ENCODE measurements around the gene CTNND2. TPM values are rescaled to one million over a fixed set of nuclear protein-coding genes. Genes with fewer than 3 reads are reported as not detected.

The CTNND2 gene
- total RNA-seq, 1 experiment from 2014 or later, result 7.0 TPM

DNA sequence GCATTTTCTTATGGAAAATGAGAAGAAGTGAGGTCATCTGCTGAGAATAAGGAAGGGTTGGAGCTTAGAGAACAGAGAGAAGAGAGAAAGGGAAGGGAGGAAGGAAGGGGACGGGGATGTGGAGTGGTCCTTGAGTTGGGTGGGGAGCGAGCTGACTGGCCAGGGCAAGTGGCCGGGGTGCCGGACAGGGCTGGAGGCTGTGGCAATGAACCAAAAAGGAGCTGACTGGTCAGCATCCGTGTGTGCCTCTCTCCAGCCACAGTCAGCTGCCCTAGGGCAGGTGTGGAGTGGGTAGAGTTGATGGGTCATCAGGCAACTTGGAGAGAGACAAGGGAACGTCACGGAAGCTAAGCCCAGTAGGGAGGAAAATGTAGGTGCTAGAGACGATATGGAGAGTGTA, 908.4 kb downstream of the CTNND2 start:
- Mint-ChIP-seq H3K4me1 (peaks cover 7 to 12% of the 10 kb centered on the region in 2 experiments), H3K9me3 (peaks cover 0 to 3% of the 10 kb centered on the region in 2 experiments; a peak in 2 of 5 replicates), H3K27ac (no peak overlapping the region; a peak in 1 of 7 replicates), H3K27me3 (ENCODE audit: low read depth) (peaks cover 9% of the 10 kb centered on the region), H3K36me3 (ENCODE audit: insufficient read depth in 1 of 3, low read depth in 3 of 3) (0 out of 7 replicates have a peak, but pooled peaks cover 0 to 6% (median 0%) of the 10 kb centered on the region in 3 experiments), H3K4me3 (no peak overlapping the region)
- H4K5ac ChIP-seq (ENCODE audit: insufficient read length, low read depth, low read length), result no peak overlapping the region
- no peak for DNase-seq
- H2BK15ac ChIP-seq (ENCODE audit: low read depth, low read length), result no peak overlapping the region
- H3K9me3 ChIP-seq (ENCODE audit: control insufficient read depth, low read depth, low read length), result no peaks in the 10 kb centered on the region
- no peaks in the 10 kb centered on the region for H3K79me2 ChIP-seq (ENCODE audit: insufficient read depth, low read length)
- H2AFZ ChIP-seq (ENCODE audit: low read length), result no peak overlapping the region
- H3K14ac ChIP-seq (ENCODE audit: insufficient read depth, low read length), result no peak overlapping the region
- WGBS (ENCODE audit: extremely low coverage, insufficient read length, low lambda C conversion rate), result no CpG with 5 or more reads among the region's 8 CpGs
- H3K23me2 ChIP-seq (ENCODE audit: insufficient read length, low read depth, low read length, poor library complexity, severe bottlenecking), result no peaks in the 10 kb centered on the region
- no peak overlapping the region for H4K8ac ChIP-seq (replicated peaks; ENCODE audit: insufficient read length, low read depth, low read length)
- H3K79me1 ChIP-seq (ENCODE audit: insufficient read depth, low read depth, low read length, poor library complexity, severe bottlenecking), result no peaks in the 10 kb centered on the region
- no peak overlapping the region for H3K23ac ChIP-seq (ENCODE audit: insufficient read length, low read depth, low read length)
- H2AK5ac ChIP-seq (ENCODE audit: insufficient read length, low read length), result no peak overlapping the region
- H3K4me1 ChIP-seq (ENCODE audit: insufficient read depth, low read length), result no peaks in the 10 kb centered on the region; the same call in 1 of the 2 replicates
- H3T11ph ChIP-seq (ENCODE audit: low read length), result no peak overlapping the region
- no peak overlapping the region for H3K56ac ChIP-seq (ENCODE audit: insufficient read length, low read depth, low read length)
- no peak overlapping the region for H2BK120ac ChIP-seq (ENCODE audit: low read depth, low read length, poor library complexity, severe bottlenecking)
- H3K18ac ChIP-seq (ENCODE audit: insufficient read length, low read depth, low read length), result no peak overlapping the region
- H3K27me3 ChIP-seq (ENCODE audit: insufficient read depth, low read length), result no peaks in the 10 kb centered on the region
- H2BK20ac ChIP-seq (ENCODE audit: low read depth, low read length, poor library complexity, severe bottlenecking), result no peak overlapping the region
- no peak overlapping the region for H2BK5ac ChIP-seq (ENCODE audit: insufficient read length, low read length)
- TF ChIP-seq, protein P1, sequence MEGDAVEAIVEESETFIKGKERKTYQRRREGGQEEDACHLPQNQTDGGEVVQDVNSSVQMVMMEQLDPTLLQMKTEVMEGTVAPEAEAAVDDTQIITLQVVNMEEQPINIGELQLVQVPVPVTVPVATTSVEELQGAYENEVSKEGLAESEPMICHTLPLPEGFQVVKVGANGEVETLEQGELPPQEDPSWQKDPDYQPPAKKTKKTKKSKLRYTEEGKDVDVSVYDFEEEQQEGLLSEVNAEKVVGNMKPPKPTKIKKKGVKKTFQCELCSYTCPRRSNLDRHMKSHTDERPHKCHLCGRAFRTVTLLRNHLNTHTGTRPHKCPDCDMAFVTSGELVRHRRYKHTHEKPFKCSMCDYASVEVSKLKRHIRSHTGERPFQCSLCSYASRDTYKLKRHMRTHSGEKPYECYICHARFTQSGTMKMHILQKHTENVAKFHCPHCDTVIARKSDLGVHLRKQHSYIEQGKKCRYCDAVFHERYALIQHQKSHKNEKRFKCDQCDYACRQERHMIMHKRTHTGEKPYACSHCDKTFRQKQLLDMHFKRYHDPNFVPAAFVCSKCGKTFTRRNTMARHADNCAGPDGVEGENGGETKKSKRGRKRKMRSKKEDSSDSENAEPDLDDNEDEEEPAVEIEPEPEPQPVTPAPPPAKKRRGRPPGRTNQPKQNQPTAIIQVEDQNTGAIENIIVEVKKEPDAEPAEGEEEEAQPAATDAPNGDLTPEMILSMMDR (conservative IDR thresholded peaks at IDR 0.05), result no peak
- H4K91ac ChIP-seq (ENCODE audit: insufficient read length, low read depth, low read length), result no peak overlapping the region
- H4K20me1 ChIP-seq (ENCODE audit: control insufficient read depth, insufficient read depth, insufficient read length), result no peaks in the 10 kb centered on the region
- no peak overlapping the region for H2BK12ac ChIP-seq (ENCODE audit: insufficient read length, low read depth, low read length)
- H3K4me2 ChIP-seq (ENCODE audit: insufficient read depth, insufficient read length, low read length), result no peak overlapping the region
- H3K27ac ChIP-seq (ENCODE audit: insufficient read length, low read depth, low read length), result no peak overlapping the region
- H3K9ac ChIP-seq (ENCODE audit: extremely low read depth, insufficient read length, low read length), result no peak overlapping the region
- H3K4ac ChIP-seq (ENCODE audit: low read depth, low read length), result no peak overlapping the region
